GM12872 (cell line): Measurements from ENCODE around the gene CHST15.

Experiments
- TF ChIP-seq, protein P1 (sequence below): IDR thresholded peaks from 3 replicates; pipeline ENCODE4 v1.5.1; 2011; ENCODE audit warnings: low read depth, mild to moderate bottlenecking, low read length, moderate library complexity; ENCODE audit not compliant: insufficient read depth

Gene CHST15

DNA sequence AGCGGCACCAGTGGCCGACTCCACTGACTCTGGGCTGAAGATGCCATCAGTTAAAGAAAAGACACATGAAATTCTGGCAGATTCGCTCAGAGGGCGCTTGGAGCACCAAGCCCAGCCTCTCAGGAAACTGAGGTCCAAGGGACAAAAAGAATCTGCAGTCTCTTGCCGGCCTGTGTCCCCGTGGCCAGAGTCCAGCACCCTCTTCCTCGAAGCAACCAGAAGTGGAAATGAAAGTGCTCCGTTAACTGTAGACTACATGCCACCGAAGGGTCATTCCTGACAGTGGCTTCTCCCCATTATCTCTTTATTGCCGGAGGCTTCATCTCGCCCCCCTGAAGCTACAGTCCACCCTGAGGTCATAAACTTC, 1.0 kb upstream of the CHST15 start:
- TF ChIP-seq, protein P1, sequence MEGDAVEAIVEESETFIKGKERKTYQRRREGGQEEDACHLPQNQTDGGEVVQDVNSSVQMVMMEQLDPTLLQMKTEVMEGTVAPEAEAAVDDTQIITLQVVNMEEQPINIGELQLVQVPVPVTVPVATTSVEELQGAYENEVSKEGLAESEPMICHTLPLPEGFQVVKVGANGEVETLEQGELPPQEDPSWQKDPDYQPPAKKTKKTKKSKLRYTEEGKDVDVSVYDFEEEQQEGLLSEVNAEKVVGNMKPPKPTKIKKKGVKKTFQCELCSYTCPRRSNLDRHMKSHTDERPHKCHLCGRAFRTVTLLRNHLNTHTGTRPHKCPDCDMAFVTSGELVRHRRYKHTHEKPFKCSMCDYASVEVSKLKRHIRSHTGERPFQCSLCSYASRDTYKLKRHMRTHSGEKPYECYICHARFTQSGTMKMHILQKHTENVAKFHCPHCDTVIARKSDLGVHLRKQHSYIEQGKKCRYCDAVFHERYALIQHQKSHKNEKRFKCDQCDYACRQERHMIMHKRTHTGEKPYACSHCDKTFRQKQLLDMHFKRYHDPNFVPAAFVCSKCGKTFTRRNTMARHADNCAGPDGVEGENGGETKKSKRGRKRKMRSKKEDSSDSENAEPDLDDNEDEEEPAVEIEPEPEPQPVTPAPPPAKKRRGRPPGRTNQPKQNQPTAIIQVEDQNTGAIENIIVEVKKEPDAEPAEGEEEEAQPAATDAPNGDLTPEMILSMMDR, result no peak

DNA sequence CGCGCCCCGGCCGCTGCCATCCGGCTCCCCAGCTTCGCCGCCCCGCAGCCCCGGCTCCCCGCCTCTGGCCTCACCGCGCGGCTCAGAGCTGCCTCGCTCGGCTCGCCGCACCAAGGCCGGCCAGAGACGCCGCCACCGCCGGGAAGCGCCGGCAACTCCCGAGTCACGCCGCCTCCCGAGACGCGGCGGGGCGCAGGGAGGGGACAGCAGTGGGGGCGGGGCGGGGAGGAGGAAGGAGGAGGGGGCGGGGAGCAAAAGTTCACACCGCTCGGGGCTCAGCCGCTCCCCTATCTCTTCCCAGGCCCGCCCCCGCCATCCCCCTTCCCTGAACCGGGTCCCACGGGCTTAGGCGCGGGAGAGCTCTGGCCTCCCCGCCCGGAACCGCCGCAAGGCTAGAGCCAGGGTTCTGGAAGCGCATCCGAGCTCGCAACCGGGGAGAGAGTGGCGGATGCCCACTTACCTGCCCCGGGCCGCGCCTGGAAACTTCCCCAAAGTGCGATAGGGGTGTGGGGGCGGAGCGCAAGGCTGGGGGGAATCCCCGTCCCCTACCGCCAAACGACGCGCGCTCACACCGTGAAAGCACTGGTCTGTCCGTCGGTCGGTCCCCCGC, 1.0 kb downstream of the CHST15 start:
- TF ChIP-seq, protein P1, result no peak

DNA sequence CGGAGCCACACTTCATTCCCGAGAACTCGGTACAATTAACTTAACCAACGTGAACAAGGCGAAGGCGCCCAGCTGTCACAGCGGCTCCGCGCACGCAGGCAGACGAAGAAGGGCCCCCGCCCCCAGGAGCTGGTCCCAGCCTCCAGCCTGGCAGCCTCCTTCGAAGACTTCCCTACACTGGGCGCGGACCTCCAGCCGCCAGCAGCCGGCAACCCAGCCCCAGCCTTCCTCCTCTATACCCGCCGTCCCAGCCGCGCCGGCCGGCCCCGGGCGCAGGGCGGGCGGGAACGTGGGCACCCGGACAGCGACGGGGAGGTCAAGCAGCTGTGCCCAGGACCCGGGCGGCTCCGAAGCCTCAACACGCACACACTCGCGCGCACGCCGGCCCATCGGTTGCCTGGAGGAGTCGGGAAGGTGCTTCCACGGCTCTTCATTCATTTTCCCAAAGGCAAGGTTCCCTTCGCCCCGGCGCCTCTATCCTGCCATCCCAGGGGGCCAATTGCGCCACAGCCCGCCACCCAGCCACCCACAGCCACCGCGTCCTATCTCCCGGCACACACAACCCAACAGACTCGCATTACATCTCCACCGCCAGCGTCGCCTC, 1.6 kb downstream of the CHST15 start:
- TF ChIP-seq, protein P1, result no peak

DNA sequence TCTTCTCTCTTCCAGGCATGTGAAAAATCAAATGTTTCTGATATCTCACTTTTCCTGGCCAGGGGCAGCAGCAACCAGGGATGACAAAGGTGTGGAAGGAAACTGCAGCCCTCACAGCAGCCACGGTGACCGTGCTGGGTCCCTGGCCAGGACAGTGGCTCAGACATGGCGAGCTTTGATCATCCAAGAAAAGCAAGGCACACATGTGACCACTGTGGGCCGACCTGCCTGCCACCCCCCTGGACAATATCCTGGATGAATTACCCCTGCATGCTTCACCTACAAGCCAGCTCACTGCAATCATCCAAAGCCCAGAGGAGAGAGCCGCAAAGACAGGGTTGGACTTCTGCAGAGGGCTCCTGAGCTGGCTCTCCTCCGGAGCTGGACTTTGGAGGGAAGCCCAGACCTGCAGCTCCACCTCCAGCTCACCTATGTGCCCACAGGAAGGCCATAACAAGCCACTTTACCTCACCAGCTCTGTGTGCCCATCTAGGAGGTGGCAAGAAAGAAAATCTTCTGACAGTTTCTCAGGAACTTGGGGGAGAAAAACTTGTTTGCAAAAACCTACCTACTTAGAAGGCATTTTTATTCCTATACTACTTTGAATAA, 2.7 kb downstream of the CHST15 start:
- TF ChIP-seq, protein P1, result no peak

DNA sequence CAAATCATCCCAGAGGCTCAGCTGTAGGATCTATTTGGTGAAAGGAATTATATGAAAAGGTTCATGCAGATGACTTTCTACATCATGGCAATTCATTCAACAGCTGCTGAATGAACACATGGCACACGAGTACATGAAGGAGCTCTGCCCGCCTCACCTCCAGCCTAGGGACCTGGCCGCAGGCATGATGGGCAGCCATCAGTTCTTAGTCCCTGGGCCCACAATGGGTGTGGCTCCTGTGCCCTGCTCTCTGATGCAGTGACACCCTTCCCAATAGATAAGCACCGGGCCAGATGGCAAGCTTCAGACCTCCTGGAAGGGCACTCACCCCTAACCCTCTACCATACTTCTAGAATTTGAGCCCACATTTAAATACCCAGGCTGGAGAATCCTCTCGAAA, 3.5 kb downstream of the CHST15 start:
- TF ChIP-seq, protein P1, result no peak

DNA sequence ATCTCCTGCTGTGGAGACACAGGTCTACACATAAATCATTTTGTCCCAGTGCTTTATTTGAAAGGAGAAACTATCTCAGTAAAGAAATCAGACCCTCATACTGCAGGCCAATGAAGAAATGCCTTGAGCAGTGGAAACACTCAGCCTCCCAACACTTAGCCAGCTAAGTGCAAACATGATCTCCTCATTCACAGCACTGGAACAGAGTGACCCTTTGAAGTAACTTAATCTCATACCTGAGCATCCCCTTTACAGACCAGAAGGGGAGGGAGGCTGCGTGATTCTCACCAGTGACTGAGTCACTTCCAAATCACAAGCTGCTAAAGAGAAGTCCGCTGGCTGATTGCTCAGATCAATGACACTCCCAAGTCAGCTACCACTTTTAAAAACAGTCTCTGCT, 4.5 kb downstream of the CHST15 start:
- TF ChIP-seq, protein P1, result no peak

DNA sequence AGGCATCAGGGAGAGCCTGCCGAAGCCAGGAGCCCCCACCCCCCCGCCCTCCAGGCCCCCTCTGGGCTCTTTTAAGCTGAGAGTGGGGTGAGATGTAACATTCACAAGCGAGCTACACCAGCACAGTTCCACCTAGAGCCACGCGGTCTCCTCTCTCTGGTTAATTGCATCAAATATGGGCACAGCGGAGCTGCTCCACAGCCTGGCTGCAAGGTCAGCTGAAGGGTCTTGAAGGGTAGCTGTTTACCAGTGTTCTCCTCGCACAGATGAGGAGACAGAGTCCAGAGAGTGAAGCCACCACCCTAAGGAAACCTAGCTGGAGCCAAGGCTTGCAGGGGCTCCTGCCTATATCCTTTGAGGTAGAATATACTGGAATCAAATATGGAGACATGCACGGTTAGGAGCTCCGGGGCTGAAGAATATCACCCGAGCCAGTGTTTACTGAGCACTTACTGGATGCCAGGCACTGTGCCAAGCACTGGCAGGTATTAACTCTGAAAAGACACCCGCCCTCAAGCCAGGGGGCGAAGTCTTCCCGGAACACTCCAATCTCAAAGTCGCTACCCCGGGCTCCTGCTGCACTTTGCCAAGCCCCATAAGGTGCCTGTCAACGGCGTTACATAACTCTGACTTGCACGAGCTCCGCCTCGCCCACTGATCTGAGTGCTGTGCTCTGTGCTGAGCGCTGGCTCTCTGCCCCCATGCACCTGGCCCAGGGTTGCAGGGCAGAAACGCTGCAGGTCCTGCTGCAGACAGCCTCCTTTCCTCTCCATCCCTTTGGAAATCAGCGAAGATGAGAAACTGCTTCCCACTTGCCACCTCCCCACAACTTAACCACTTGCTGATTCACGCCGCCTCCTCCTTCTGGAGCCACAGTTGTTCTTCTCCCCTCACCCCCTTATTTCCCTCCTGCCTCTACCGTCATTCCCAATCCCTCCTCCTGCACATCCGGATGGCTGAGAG, 5.4 kb downstream of the CHST15 start:
- TF ChIP-seq, protein P1, result no peak
